ENCODE results near the gene GM2A. TPM values are rescaled to one million over a fixed set of nuclear protein-coding genes. Genes with fewer than 3 reads are reported as not detected.
A peak's percentile ranks its signal among the peaks of the same experiment; 100 is the strongest.

Gene GM2A
- total RNA-seq, 6 donors from 2014 or later = 27.2 to 129 (median 59.0) TPM

DNA sequence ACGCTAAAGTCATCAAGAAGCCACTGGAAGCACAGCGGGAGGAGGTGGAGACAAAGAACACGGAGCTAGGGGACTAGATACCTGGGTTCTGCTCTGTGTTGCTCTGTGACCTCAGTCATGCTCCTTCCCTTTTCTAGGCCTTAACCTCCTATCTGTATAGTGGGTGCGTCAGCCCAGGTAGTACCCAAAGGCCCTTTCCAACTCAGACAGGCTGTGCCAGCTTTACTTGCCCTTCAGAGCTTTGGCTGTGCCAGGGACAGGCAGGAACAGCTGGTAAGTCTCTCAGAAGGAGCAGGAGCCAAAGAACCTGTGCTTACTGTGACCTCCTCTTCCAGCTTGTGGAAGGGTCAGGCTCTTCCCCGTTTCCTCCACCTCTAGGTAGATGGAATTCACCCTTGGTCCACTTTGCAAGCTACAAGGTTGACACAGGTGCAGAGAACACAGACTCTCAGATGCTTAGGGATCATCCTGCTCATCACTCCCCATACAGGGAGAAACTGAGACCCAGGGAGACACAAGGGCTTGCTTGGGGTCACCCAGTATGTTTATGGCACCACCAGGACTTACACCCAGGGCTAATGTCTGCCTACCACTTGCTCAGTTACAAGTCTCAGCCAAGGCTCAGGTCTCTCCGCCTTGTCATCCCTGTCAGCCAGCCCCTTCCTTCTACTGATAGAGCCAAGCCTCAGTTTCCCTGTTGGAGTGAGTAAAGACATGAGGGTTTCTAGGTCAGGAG, 30.8 kb upstream of the GM2A start:
- H3K9me3 ChIP-seq = no peaks in the 10 kb centered on the region
- peaks cover 46 to 69% (median 53%) of the 10 kb centered on the region in 4 donors for H3K4me1 ChIP-seq
- no peaks in the 10 kb centered on the region for H3K27me3 ChIP-seq
- DNase-seq (no peak), ATAC-seq (ENCODE audit: low FRiP score in 2 of 2) (no peak)
- 74 to 77% methylated on average over 5 to 6 of the region's 6 CpGs for WGBS, 2 donors
- TF ChIP-seq POLR2AphosphoS5 (IDR thresholded peaks at IDR 0.05) (no peak), EP300 (IDR thresholded peaks at IDR 0.05) (no peak), POLR2A (IDR thresholded peaks at IDR 0.05) (no peak)
- TF ChIP-seq, protein P1, sequence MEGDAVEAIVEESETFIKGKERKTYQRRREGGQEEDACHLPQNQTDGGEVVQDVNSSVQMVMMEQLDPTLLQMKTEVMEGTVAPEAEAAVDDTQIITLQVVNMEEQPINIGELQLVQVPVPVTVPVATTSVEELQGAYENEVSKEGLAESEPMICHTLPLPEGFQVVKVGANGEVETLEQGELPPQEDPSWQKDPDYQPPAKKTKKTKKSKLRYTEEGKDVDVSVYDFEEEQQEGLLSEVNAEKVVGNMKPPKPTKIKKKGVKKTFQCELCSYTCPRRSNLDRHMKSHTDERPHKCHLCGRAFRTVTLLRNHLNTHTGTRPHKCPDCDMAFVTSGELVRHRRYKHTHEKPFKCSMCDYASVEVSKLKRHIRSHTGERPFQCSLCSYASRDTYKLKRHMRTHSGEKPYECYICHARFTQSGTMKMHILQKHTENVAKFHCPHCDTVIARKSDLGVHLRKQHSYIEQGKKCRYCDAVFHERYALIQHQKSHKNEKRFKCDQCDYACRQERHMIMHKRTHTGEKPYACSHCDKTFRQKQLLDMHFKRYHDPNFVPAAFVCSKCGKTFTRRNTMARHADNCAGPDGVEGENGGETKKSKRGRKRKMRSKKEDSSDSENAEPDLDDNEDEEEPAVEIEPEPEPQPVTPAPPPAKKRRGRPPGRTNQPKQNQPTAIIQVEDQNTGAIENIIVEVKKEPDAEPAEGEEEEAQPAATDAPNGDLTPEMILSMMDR (IDR thresholded peaks at IDR 0.05) = no peak
- H3K36me3 ChIP-seq = no peaks in the 10 kb centered on the region
- H3K4me3 ChIP-seq = peak overlapping the region in 3 of 4 donors; percentile 64 to 98 (median 74)
- peak overlapping the region; percentile 89 to 95 (median 94) for H3K27ac ChIP-seq

DNA sequence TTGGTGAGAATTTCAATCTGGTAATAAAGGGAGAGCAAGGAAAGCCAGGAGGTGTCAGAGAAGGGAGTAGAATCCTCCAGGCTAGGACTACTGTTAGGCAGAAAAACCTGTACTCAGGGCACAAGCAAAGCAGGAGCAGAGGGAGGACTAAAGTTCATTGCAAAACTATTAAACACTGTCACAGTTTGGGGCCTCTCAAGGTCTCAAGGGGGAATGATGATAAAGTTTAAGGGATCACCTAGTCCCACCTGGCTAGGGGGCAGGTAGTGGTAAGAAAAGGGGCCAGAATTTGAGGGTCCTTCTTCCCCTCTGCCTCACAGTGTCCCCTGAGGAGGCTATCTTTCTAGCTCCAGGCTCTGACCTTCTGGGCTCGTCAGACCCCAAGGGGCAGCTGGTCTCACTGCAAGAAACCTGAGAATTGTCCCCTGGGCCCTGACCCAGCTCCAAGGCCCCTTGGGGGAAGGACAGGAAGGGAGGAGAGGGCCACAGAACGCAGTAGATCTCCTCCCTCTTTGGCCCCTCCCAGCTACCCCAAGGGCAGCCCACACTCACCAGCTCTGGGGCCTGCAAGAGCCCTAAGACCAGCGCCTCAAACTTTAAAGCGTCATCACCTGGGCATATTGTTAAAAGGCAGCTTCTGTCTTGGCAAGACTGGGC, 30.1 kb upstream of the GM2A start:
- Histone ChIP-seq H3K27me3 (no peaks in the 10 kb centered on the region), H3K27ac (peak overlapping the region; percentile 89 to 95 (median 94)), H3K36me3 (no peaks in the 10 kb centered on the region), H3K9me3 (no peaks in the 10 kb centered on the region), H3K4me3 (peak overlapping the region; percentile 63 to 98 (median 69)), H3K4me1 (peaks cover 45 to 65% (median 52%) of the 10 kb centered on the region in 4 donors)
- ATAC-seq (ENCODE audit: low FRiP score in 2 of 2) (peak; percentile 78 to 82), DNase-seq (peak in 1 of 2 donors; percentile 87)
- TF ChIP-seq, protein P1 (IDR thresholded peaks at IDR 0.05) = no peak
- TF ChIP-seq POLR2AphosphoS5 (IDR thresholded peaks at IDR 0.05) (peak in 1 of 2 donors; percentile 51), EP300 (IDR thresholded peaks at IDR 0.05) (no peak), POLR2A (IDR thresholded peaks at IDR 0.05) (peak in 2 of 4 donors; percentile 10 to 36)
- 4 to 10% methylated on average over 2 to 4 of the region's 4 CpGs for WGBS, 2 donors

DNA sequence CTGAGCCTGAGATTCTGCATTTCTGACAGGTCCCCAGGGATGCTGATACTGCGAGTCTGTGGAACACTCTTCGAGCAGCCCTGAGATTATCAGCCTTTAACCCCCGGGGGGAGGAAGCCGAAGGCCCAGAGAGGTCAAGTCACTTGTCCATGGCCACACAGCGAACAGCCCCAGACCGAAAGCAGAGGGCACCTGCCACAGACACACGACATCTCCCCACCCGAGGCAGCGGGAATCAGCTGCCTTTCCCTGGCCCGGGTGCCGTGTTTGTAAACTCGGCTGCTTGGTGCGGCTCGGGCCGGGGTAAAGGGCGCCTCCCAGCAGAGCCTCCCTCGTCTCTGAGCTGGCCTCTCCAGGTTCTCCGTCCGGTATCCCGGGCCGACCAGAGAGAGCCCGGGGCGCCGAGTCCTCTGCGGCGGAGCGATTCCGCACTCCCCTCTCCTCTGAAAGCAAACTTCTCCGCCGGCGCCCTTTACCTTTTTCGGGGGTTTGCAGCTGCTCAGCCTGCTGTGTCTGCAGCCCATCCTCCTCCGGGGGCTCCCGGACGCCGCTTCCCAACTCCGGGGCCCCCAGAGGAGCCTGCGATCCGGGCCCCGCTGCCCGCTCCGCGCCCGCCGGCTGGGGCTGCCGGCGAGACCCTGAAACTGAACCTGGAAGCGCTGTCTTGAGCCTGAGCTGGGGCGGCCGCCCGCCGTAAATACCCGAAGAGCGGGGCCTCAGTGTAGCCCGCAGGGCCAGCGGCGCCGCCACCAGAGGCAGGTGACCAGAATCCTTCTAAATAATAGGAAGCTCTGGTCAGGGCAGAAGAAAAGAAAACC, 29.3 kb upstream of the GM2A start, which contains the start of gene CCDC69:
CCDC69 (minus strand) TSS at position 646 of the 818 bp plus-strand sequence; CDS start at position 524, 122 bp downstream.
- Histone ChIP-seq H3K27me3 (no peaks in the 10 kb centered on the region), H3K27ac (peak within 1 kb of the TSS; percentile 89 to 95 (median 94)), H3K4me3 (peak within 1 kb of the TSS; percentile 63 to 98 (median 69)), H3K36me3 (no peaks in the 10 kb centered on the region), H3K4me1 (peaks cover 39 to 58% (median 47%) of the 10 kb centered on the region in 4 donors), H3K9me3 (no peaks in the 10 kb centered on the region)
- TF ChIP-seq, protein P1 (IDR thresholded peaks at IDR 0.05) = peak in 2 of 6 experiments; percentile 20 to 25
- TF ChIP-seq POLR2A (IDR thresholded peaks at IDR 0.05) (peak in 3 of 4 donors; percentile 49 to 93 (median 93)), EP300 (IDR thresholded peaks at IDR 0.05) (no peak), POLR2AphosphoS5 (IDR thresholded peaks at IDR 0.05) (peak in 1 of 2 donors; percentile 87)
- ATAC-seq (ENCODE audit: low FRiP score in 2 of 2) (peak; percentile 83 to 94), DNase-seq (peak; percentile 92 to 95)
- WGBS, 2 donors = 0 to 1% methylated on average over 10 to 47 of the region's 58 CpGs

DNA sequence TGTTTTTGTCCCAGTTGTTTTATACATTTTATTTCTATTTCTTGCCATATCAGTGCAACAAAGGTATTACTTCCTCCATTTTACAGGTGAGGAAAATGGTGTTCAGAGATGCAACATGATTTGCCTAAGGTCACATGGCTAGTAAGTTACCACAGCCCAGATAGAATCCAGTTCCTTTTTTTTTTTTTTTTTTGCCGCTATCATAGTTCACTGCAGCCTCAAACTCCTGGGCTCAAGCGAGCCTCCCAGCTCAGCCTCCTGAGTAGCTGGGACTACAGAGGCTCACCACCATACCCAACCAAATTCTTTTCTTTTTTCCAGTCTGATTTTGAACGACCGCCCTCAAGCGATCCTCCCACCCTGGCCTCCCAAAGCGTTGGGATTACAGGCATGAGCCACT, 28.6 kb upstream of the GM2A start:
- DNase-seq = no peak
- 87 to 91% methylated on average over 6 of the region's 6 CpGs for WGBS, 2 donors
- Histone ChIP-seq H3K27ac (peak overlapping the region; percentile 89 to 95 (median 94)), H3K36me3 (no peaks in the 10 kb centered on the region), H3K4me1 (peaks cover 35 to 51% (median 45%) of the 10 kb centered on the region in 4 donors), H3K27me3 (no peaks in the 10 kb centered on the region), H3K9me3 (no peaks in the 10 kb centered on the region), H3K4me3 (peak overlapping the region in 3 of 4 donors; percentile 64 to 98 (median 74))
- TF ChIP-seq POLR2AphosphoS5 (IDR thresholded peaks at IDR 0.05) (no peak), EP300 (IDR thresholded peaks at IDR 0.05) (no peak), POLR2A (IDR thresholded peaks at IDR 0.05) (no peak)
- TF ChIP-seq, protein P1 (IDR thresholded peaks at IDR 0.05) = no peak
- ATAC-seq (ENCODE audit: low FRiP score in 2 of 2) = no peak

Measured in upper lobe of left lung (tissue), 6 donors.